ENCODE measurements around the gene RECQL. TPM values are rescaled to one million over a fixed set of nuclear protein-coding genes. Genes with fewer than 3 reads are reported as not detected.

The RECQL gene
- total RNA-seq, 1 experiment from 2014 or later, result 34.5 TPM

DNA sequence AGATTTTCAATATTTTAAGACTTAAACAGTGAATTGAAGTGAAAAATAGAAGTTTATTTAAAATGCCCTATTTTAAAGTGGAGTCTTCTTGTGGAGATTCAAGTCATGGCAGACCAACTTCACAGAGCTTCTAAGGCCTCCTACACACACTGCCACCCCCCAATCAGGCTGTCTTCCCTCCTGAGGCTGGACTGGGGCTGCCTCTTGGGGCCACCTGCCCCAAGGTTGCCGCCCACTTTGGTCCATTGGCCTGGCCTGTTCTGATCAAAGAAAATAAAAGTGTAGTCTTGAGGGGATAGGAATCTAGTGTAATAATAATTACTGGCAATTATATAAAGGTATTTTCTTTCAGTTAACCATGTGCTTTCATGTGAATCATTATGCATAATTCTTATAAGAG is 1.4 kb upstream of the RECQL start:
- TF ChIP-seq, protein P1, sequence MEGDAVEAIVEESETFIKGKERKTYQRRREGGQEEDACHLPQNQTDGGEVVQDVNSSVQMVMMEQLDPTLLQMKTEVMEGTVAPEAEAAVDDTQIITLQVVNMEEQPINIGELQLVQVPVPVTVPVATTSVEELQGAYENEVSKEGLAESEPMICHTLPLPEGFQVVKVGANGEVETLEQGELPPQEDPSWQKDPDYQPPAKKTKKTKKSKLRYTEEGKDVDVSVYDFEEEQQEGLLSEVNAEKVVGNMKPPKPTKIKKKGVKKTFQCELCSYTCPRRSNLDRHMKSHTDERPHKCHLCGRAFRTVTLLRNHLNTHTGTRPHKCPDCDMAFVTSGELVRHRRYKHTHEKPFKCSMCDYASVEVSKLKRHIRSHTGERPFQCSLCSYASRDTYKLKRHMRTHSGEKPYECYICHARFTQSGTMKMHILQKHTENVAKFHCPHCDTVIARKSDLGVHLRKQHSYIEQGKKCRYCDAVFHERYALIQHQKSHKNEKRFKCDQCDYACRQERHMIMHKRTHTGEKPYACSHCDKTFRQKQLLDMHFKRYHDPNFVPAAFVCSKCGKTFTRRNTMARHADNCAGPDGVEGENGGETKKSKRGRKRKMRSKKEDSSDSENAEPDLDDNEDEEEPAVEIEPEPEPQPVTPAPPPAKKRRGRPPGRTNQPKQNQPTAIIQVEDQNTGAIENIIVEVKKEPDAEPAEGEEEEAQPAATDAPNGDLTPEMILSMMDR (conservative IDR thresholded peaks at IDR 0.05), result no peak
- TF ChIP-seq EZH2 (IDR thresholded peaks at IDR 0.05; ENCODE audit: low read depth), result no peak
- CTCF ChIA-PET, result no interaction called here
- Histone ChIP-seq H3K36me3 (ENCODE audit: low read depth) (0 out of 2 replicates have a peak, but pooled peaks cover under 1% of the 10 kb centered on the region), H2AFZ (no peak overlapping the region), H3K9me3 (ENCODE audit: insufficient read depth, low read depth) (no peaks in the 10 kb centered on the region), H3K9me2 (ENCODE audit: insufficient read depth) (no peaks in the 10 kb centered on the region), H3K4me3 (peak overlapping the region; percentile 93; the same call in 1 of the 2 replicates), H4K20me1 (ENCODE audit: insufficient read depth) (peaks cover 3% of the 10 kb centered on the region; the same call in 1 of the 2 replicates), H3K27ac (no peak overlapping the region), H3F3A (ENCODE audit: insufficient read depth, low read depth) (peaks cover 9% of the 10 kb centered on the region; the same call in 1 of the 2 replicates), H3K79me2 (ENCODE audit: low read depth) (peaks cover 70% of the 10 kb centered on the region), H3K4me2 (peak overlapping the region; percentile 94), H3K4me1 (replicated peaks; ENCODE audit: insufficient read depth) (peaks cover 28% of the 10 kb centered on the region), H3K27me3 (ENCODE audit: insufficient read depth, low read depth) (no peaks in the 10 kb centered on the region)
- intact Hi-C loops (cut with micrococcal nuclease; ENCODE audit: unreplicated experiment), result no loop called here
- POLR2A ChIA-PET (ENCODE audit: unreplicated experiment), result interaction anchor here (0.7 kb wide), 1 partner anchor 15 kb away, joined by 5 read pairs; no protein-coding TSS in a partner anchor
- DNase-seq, result no peak
- TSS peak; percentile 40 for BruUV-seq (replicated peaks)

DNA sequence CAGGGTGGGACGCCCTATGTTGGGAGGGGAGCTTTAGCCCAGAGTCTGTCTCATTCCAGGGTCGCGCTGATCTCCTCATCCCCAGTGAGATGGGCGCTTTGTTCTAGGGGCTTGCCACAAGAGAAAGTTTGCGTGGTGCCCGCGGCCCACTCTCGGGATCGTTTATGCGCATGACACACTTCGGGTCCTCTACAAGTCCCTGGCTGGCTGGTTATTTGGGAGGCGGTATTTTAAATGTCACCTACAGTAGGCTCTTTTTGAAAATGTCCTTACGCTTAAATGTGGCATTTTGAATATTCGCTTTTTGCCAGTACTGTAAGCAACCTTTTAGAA is 695 bp upstream of the RECQL start:
- peak overlapping the region; percentile 62 for H3K27ac ChIP-seq
- CTCF ChIA-PET, result no interaction called here
- intact Hi-C loops (cut with micrococcal nuclease; ENCODE audit: unreplicated experiment), result no loop called here
- H2AFZ ChIP-seq, result peak overlapping the region; percentile 99
- peaks cover 9% of the 10 kb centered on the region; the same call in 1 of the 2 replicates for H3F3A ChIP-seq (ENCODE audit: insufficient read depth, low read depth)
- no peak for DNase-seq
- no peaks in the 10 kb centered on the region for H3K9me3 ChIP-seq (ENCODE audit: insufficient read depth, low read depth)
- H3K4me1 ChIP-seq (replicated peaks; ENCODE audit: insufficient read depth), result peaks cover 28% of the 10 kb centered on the region
- POLR2A ChIA-PET (ENCODE audit: unreplicated experiment), result no interaction called here
- TF ChIP-seq, protein P1 (conservative IDR thresholded peaks at IDR 0.05), result no peak
- no peak for TF ChIP-seq EZH2 (IDR thresholded peaks at IDR 0.05; ENCODE audit: low read depth)
- H3K4me2 ChIP-seq, result peak overlapping the region; percentile 94
- no peaks in the 10 kb centered on the region for H3K27me3 ChIP-seq (ENCODE audit: insufficient read depth, low read depth)
- no TSS peak for BruUV-seq (replicated peaks)
- peaks cover 3% of the 10 kb centered on the region; the same call in 1 of the 2 replicates for H4K20me1 ChIP-seq (ENCODE audit: insufficient read depth)
- H3K79me2 ChIP-seq (ENCODE audit: low read depth), result peaks cover 66% of the 10 kb centered on the region
- H3K9me2 ChIP-seq (ENCODE audit: insufficient read depth), result no peaks in the 10 kb centered on the region
- H3K4me3 ChIP-seq, result peak overlapping the region; percentile 93
- no peaks in the 10 kb centered on the region for H3K36me3 ChIP-seq (ENCODE audit: low read depth)

DNA sequence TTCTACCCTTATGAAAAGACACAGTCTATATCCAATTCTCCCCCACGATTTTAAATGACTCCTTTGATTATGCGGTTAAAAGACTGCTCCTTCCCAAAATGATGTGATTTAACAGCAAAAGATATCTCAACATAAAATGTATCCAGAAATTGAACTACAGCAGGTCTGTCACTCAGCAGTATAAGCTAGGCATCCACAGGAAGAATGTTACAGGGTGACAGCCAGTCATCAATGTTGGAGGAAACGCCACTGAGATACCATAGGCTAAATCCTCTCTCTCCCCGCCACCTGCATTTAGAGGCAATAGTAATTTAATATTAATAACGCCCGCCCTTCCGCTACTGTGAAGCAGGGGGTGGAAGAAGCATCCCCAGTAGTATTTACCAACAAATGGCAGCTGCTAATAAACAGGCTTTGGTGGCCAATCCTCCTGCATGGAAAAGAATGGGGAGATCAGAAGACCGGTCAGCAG is 613 bp downstream of the RECQL start:
- ChIA-PET CTCF (no interaction called here), POLR2A (ENCODE audit: unreplicated experiment) (interaction anchor here (0.6 to 0.7 kb wide), 2 partner anchors 126 to 278 kb away, joined by 3 to 4 read pairs; no protein-coding TSS in a partner anchor)
- no peak for DNase-seq
- TF ChIP-seq, protein P1 (conservative IDR thresholded peaks at IDR 0.05), result no peak
- no peak for TF ChIP-seq EZH2 (IDR thresholded peaks at IDR 0.05; ENCODE audit: low read depth)
- Histone ChIP-seq H3K4me2 (peak overlapping the region; percentile 91), H3K9me2 (ENCODE audit: insufficient read depth) (no peaks in the 10 kb centered on the region), H2AFZ (peak overlapping the region; percentile 85), H3K9me3 (ENCODE audit: insufficient read depth, low read depth) (no peaks in the 10 kb centered on the region), H3K27ac (0 out of 2 replicates have a peak overlapping the region, but pooled peaks have one; percentile 31), H3F3A (ENCODE audit: insufficient read depth, low read depth) (peaks cover 9% of the 10 kb centered on the region; the same call in 1 of the 2 replicates), H3K79me2 (ENCODE audit: low read depth) (peaks cover 56% of the 10 kb centered on the region), H3K4me1 (replicated peaks; ENCODE audit: insufficient read depth) (peaks cover 28% of the 10 kb centered on the region), H3K4me3 (peak overlapping the region; percentile 93), H4K20me1 (ENCODE audit: insufficient read depth) (no peaks in the 10 kb centered on the region; the same call in 1 of the 2 replicates), H3K36me3 (ENCODE audit: low read depth) (no peaks in the 10 kb centered on the region), H3K27me3 (ENCODE audit: insufficient read depth, low read depth) (no peaks in the 10 kb centered on the region)
- TSS peak; percentile 56 for BruUV-seq (replicated peaks)
- intact Hi-C loops (cut with micrococcal nuclease; ENCODE audit: unreplicated experiment), result loop anchor here (2.0 kb wide), 2 partner anchors 64 to 156 kb away; partner anchors contain the start of genes LDHB and PYROXD1

Data from PC-9 (cell line).